Esophagus (tissue), 2 donors: ENCODE data around the gene CARMIL3. TPM values are rescaled to one million over a fixed set of nuclear protein-coding genes. Genes with fewer than 3 reads are reported as not detected.
"Not testable (repeated sequence)": the region's sequence is repeated elsewhere in the genome, so short reads cannot be mapped to it uniquely, and the experiment has no call there.

ENCODE experiments used
- H3K27ac ChIP-seq, 2 donors: one replicate each; pipeline ENCODE4 v1.5.1; 2013; ENCODE audit warnings: low read depth in 2 of 2, mild to moderate bottlenecking in 2 of 2, inconsistent platforms in 1 of 2, low read length in 1 of 2, moderate library complexity in 1 of 2
- H3K27me3 ChIP-seq, 2 donors: one replicate each; pipeline ENCODE4 v1.6.1; 2013; ENCODE audit warnings: low read length in 2 of 2, control low read depth in 1 of 2, mild to moderate bottlenecking in 1 of 2; ENCODE audit not compliant: insufficient read depth in 2 of 2, control insufficient read depth in 1 of 2
- H3K36me3 ChIP-seq, 2 donors: one replicate each; pipeline ENCODE4 v1.6.1; 2013; ENCODE audit warnings: low read length in 1 of 2; ENCODE audit not compliant: control insufficient read depth in 2 of 2, insufficient read depth in 2 of 2
- H3K4me1 ChIP-seq, 2 donors: one replicate each; pipeline ENCODE4 v1.6.1; 2013; ENCODE audit warnings: low read length in 1 of 2; ENCODE audit not compliant: control insufficient read depth in 2 of 2, insufficient read depth in 2 of 2
- H3K4me3 ChIP-seq, 2 donors: one replicate each; pipeline ENCODE4 v1.5.1; 2013; ENCODE audit warnings: low read length in 2 of 2, mild to moderate bottlenecking in 2 of 2, low read depth in 1 of 2, moderate library complexity in 1 of 2
- H3K9me3 ChIP-seq, 2 donors: one replicate each; pipeline ENCODE4 v1.6.1; 2013; ENCODE audit warnings: mild to moderate bottlenecking in 2 of 2, low read depth in 1 of 2, low read length in 1 of 2, moderate library complexity in 1 of 2; ENCODE audit not compliant: control insufficient read depth in 2 of 2, insufficient read depth in 1 of 2
- WGBS, 2 donors: extraction: QIAGEN DNeasy Blood & Tissue Kit; methylation state at CpG; one replicate each; pipeline ENCODE4 v1.1.7; 2013; 5-methylcytosine and 5-hydroxymethylcytosine counted together
- polyA plus RNA-seq, 2 donors: library from polyadenylated mRNA; stranded (reverse); fragments of 200-250 nt; gene quantifications; one replicate each; pipeline ENCODE4 v1.2.3, GENCODE V29; 2013
- donor health status: healthy with polysubstance abuse.
- donor health status: Bipolar disorder and iron deficiency.

CARMIL3 gene
- polyA plus RNA-seq, 2 donors: 0.55 to 2.3 TPM

DNA sequence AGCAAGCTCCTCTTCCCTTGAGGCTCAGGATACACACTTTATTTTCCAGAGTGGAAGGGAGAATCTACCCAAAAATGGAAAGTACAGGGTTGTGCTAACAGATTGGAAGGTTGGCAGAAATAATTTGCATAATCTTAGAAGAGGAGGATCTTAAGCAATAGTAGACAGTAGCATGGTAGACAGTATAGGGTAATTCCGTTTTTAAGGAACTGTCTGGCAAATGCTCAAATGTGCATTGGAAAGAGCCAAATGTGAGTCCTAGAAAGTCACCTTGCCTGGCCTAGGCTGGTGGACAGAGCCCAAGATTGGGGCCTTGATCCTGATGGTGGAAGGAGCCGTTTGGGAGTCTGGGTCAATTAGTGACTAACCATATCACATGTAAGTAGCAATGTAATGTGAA, 13.1 kb upstream of the CARMIL3 start:
- H3K4me3 ChIP-seq: no peak overlapping the region
- 84 to 94% methylated on average over 2 of the region's 2 CpGs for WGBS, 2 donors
- no peaks in the 10 kb centered on the region for H3K27me3 ChIP-seq
- no peak overlapping the region for H3K27ac ChIP-seq
- no peaks in the 10 kb centered on the region for H3K9me3 ChIP-seq
- peaks cover 0 to 11% of the 10 kb centered on the region in 2 donors for H3K4me1 ChIP-seq
- no peaks in the 10 kb centered on the region for H3K36me3 ChIP-seq

DNA sequence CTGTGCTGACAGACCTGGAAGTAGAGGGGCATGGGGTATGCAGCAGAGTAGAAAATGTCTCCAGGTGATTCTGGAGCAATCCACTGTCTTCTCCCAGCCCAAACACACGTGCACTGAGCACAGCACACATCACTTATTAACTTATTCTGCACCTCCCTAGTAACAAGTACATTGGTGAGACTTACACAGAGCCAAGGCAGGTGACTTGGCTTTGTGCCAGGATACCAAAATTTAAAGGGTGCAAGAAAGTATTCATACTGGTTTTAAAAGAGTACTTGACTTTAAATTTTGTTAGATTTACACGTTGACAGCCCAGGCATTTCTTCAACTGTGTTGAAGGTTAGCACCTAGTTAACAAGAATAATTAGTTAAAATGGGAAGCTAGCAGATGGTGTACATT, 11.1 kb upstream of the CARMIL3 start:
- Histone ChIP-seq H3K9me3 (no peaks in the 10 kb centered on the region), H3K27me3 (no peaks in the 10 kb centered on the region), H3K4me1 (peaks cover 0 to 10% of the 10 kb centered on the region in 2 donors), H3K4me3 (no peak overlapping the region), H3K36me3 (no peaks in the 10 kb centered on the region), H3K27ac (no peak overlapping the region)
- 48 to 49% methylated on average over 2 of the region's 2 CpGs for WGBS, 2 donors

GRCh38 chr14:24042746-24043145, 9.1 kb upstream of the CARMIL3 start:
- Histone ChIP-seq H3K4me1 (peaks cover 0 to 6% of the 10 kb centered on the region in 2 donors), H3K27me3 (no peaks in the 10 kb centered on the region)
- 26 to 37% methylated on average over 5 of the region's 5 CpGs for WGBS, 2 donors

GRCh38 chr14:24049002-24049401, 2.8 kb upstream of the CARMIL3 start:
- 79 to 86% methylated on average over 2 of the region's 2 CpGs for WGBS, 2 donors

More at GRCh38 chr14:24042746-24043145, 9.1 kb upstream of the CARMIL3 start:
- H3K9me3 ChIP-seq: no peaks in the 10 kb centered on the region
- no peaks in the 10 kb centered on the region for H3K36me3 ChIP-seq
- H3K27ac ChIP-seq: no peak overlapping the region
- H3K4me3 ChIP-seq: no peak overlapping the region

GRCh38 chr14:24050753-24051152, 1.1 kb upstream of the CARMIL3 start:
- peaks cover 3 to 12% of the 10 kb centered on the region in 2 donors for H3K4me1 ChIP-seq
- not testable (repeated sequence) for H3K27ac ChIP-seq, H3K36me3 ChIP-seq, H3K27me3 ChIP-seq, H3K9me3 ChIP-seq, H3K4me3 ChIP-seq
- WGBS, 2 donors: 63 to 77% methylated on average over 8 of the region's 8 CpGs

More at GRCh38 chr14:24049002-24049401, 2.8 kb upstream of the CARMIL3 start:
- not testable (repeated sequence) for H3K4me3 ChIP-seq, H3K36me3 ChIP-seq, H3K27me3 ChIP-seq, H3K27ac ChIP-seq, H3K9me3 ChIP-seq
- H3K4me1 ChIP-seq: peaks cover 3 to 12% of the 10 kb centered on the region in 2 donors

GRCh38 chr14:24051176-24051788, 527 bp upstream of the CARMIL3 start:
- Histone ChIP-seq H3K4me3 (peak overlapping the region; percentile 58 to 77), H3K36me3 (peaks cover 0 to 4% of the 10 kb centered on the region in 2 donors), H3K4me1 (peaks cover 3 to 12% of the 10 kb centered on the region in 2 donors), H3K27me3 (no peaks in the 10 kb centered on the region), H3K27ac (peak overlapping the region; percentile 35 to 66), H3K9me3 (no peaks in the 10 kb centered on the region)
- 19% methylated on average over 19 to 20 of the region's 20 CpGs for WGBS, 2 donors

DNA sequence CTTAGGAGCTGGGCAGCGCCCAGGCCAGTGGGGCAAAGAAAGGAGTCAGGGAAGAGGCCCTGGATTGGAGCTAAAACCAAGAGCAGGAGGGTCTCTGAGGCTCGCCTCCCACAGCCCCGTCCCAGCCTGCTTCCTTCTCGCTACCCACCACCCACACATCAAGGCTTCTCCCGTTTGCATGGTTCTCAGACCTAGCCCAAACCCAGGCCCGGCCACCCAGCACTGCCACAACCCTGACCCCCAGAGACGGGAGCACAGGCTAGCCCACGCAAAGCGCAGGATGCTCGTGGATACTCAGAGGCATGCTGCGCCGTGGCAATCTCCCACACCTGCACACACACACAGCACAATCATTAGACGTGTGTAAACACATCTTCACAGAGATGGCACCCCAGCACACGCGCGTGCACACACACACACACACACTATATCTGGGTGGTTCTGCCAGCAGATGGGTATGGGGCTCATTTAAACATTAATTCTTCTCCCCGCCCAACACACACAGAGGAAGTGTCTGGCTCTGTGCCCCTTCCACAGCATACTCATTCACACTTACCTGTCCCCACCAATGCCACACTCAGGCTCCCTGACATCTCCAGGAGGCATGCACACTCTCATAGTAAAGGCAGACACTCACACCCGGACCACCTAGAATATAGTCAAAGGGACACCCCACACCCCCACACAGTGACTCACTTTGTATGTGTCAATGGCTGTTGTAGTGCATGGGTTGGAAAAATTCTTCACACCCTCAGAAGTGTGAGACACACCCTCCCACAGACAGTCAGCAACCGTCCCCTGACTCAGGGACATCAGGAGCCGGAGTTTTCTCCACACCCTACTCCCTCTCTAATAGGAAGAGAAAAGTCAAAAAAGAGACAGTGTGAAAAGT, 1.1 kb downstream of the CARMIL3 start:
- H3K27ac ChIP-seq: no peak overlapping the region
- peaks cover 0 to 4% of the 10 kb centered on the region in 2 donors for H3K36me3 ChIP-seq
- 50 to 54% methylated on average over 20 of the region's 20 CpGs for WGBS, 2 donors
- H3K9me3 ChIP-seq: no peaks in the 10 kb centered on the region
- H3K4me1 ChIP-seq: peaks cover 3 to 12% of the 10 kb centered on the region in 2 donors
- H3K27me3 ChIP-seq: no peaks in the 10 kb centered on the region
- H3K4me3 ChIP-seq: peak overlapping the region in 1 of 2 donors; percentile 58

DNA sequence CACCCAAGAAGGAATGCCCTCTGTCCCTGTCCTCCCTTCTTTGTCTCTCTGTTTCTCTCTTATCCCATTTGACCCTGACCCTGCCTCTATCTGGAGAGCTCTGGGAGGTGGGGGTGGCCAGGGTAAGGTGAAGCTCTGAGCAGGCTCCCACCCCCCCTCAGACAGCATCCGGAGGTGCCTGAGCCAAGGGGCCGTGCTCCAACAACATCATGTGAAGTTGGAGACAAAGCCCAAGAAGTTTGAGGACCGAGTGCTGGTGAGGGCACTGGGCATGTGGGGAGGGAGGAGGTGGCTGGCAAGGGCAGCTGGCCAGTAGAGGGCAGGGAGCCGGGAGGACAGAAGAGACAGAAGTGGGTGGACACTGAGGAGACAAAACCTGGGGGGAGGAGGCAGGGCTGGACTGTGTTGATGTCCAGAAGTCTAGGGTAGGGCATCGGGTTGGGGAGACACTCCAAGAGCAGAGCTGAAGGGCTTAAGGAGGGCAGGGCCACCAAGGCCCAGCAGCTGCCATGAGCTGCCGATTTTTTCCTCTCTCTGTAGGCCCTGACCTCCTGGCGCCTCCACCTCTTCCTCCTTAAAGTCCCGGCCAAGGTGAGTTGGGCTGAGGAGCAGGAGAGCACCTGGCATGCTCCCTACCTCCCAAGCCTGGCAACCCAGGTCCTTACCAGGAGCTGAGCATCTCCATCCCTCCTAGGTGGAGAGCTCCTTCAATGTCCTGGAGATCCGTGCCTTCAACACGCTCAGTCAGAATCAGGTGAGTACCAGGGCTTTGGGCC, 1.9 kb downstream of the CARMIL3 start:
- H3K27me3 ChIP-seq: no peaks in the 10 kb centered on the region
- whole genome bisulfite sequencing, 2 donors: 73 to 81% methylated on average over 9 to 10 of the region's 10 CpGs

DNA sequence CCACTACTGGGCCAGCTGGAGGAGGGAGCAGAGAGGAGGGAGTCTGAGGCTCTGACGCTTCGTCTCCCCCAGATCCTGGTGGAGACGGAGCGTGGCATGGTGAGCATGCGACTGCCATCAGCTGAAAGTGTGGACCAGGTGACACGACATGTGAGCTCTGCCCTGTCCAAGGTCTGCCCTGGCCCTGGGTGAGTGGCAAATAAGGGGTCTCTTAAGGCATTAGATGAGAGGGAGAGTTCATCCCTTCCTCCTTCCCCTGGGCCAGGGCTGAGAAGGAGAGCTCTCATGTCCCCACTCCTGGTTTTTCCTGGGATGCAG, 2.5 kb downstream of the CARMIL3 start:
- WGBS, 2 donors: 75 to 90% methylated on average over 6 of the region's 6 CpGs
- H3K9me3 ChIP-seq: no peaks in the 10 kb centered on the region
- H3K27me3 ChIP-seq: no peaks in the 10 kb centered on the region

More for the DNA sequence above, 1.9 kb downstream of the CARMIL3 start:
- H3K4me1 ChIP-seq: peaks cover 3 to 12% of the 10 kb centered on the region in 2 donors
- H3K9me3 ChIP-seq: no peaks in the 10 kb centered on the region
- no peak overlapping the region for H3K27ac ChIP-seq
- peaks cover 0 to 4% of the 10 kb centered on the region in 2 donors for H3K36me3 ChIP-seq
- H3K4me3 ChIP-seq: no peak overlapping the region

More for the DNA sequence above, 2.5 kb downstream of the CARMIL3 start:
- peaks cover 3 to 12% of the 10 kb centered on the region in 2 donors for H3K4me1 ChIP-seq
- no peak overlapping the region for H3K4me3 ChIP-seq
- H3K27ac ChIP-seq: no peak overlapping the region
- peaks cover 0 to 4% of the 10 kb centered on the region in 2 donors for H3K36me3 ChIP-seq
